Activated T-cell treated with anti-CD3 and anti-CD28 coated beads, Interleukin-2, amount 50 U/mL, for 24 hours (primary cell): Measurements from ENCODE around the gene CACNA1C.

Experiments
- DNase-seq: peaks from one replicate; pipeline ENCODE4 v3.0.0-alpha.2; 2020
- H3K27ac Mint-ChIP-seq: 2 replicates; pipeline ENCODE4 v1.8.0; 2020; ENCODE audit warnings: mild to moderate bottlenecking, mixed read lengths
- H3K27me3 Mint-ChIP-seq: 2 replicates; pipeline ENCODE4 v1.8.0; 2020; ENCODE audit warnings: mixed read lengths
- H3K36me3 Mint-ChIP-seq: 2 replicates; pipeline ENCODE4 v1.8.0; 2020; ENCODE audit warnings: low read depth, mixed read lengths
- H3K4me1 Mint-ChIP-seq: 2 replicates; pipeline ENCODE4 v1.8.0; 2020; ENCODE audit warnings: low read depth, mixed read lengths
- H3K4me3 Mint-ChIP-seq: 2 replicates; pipeline ENCODE4 v1.8.0; 2020; ENCODE audit warnings: mild to moderate bottlenecking, moderate library complexity, mixed read lengths
- H3K9me3 Mint-ChIP-seq: 2 replicates; pipeline ENCODE4 v1.8.0; 2020; ENCODE audit warnings: mixed read lengths

CACNA1C gene

GRCh38 chr12:2334689-2335088 is 281.9 kb downstream of the CACNA1C start:
- no peaks in the 10 kb centered on the region for H3K36me3 Mint-ChIP-seq
- peaks cover 8% of the 10 kb centered on the region for H3K27me3 Mint-ChIP-seq
- no peak for DNase-seq
- H3K4me1 Mint-ChIP-seq, result peaks cover 6% of the 10 kb centered on the region
- no peak overlapping the region for H3K4me3 Mint-ChIP-seq
- H3K9me3 Mint-ChIP-seq, result no peaks in the 10 kb centered on the region
- no peak overlapping the region for H3K27ac Mint-ChIP-seq

GRCh38 chr12:2335109-2335508 is 282.3 kb downstream of the CACNA1C start:
- no peaks in the 10 kb centered on the region for H3K9me3 Mint-ChIP-seq
- DNase-seq, result no peak
- no peak overlapping the region for H3K27ac Mint-ChIP-seq
- no peak overlapping the region for H3K4me3 Mint-ChIP-seq
- no peaks in the 10 kb centered on the region for H3K36me3 Mint-ChIP-seq
- H3K27me3 Mint-ChIP-seq, result peaks cover 7% of the 10 kb centered on the region
- peaks cover 6% of the 10 kb centered on the region for H3K4me1 Mint-ChIP-seq

GRCh38 chr12:2335513-2335912 is 282.7 kb downstream of the CACNA1C start:
- H3K9me3 Mint-ChIP-seq, result no peaks in the 10 kb centered on the region
- no peak overlapping the region for H3K27ac Mint-ChIP-seq
- H3K36me3 Mint-ChIP-seq, result no peaks in the 10 kb centered on the region
- no peak overlapping the region for H3K4me3 Mint-ChIP-seq
- no peak for DNase-seq
- H3K4me1 Mint-ChIP-seq, result peaks cover 6% of the 10 kb centered on the region
- peaks cover 7% of the 10 kb centered on the region for H3K27me3 Mint-ChIP-seq

- Mint-ChIP-seq H3K27me3 (peaks cover 8% of the 10 kb centered on the region), H3K4me3 (no peak overlapping the region), H3K4me1 (peaks cover 6% of the 10 kb centered on the region), H3K9me3 (no peaks in the 10 kb centered on the region), H3K27ac (no peak overlapping the region), H3K36me3 (no peaks in the 10 kb centered on the region)
- no peak for DNase-seq
Measured at GRCh38 chr12:2335916-2336315, 283.1 kb downstream of the CACNA1C start.

GRCh38 chr12:2336409-2336829 is 283.6 kb downstream of the CACNA1C start:
- Mint-ChIP-seq H3K36me3 (no peaks in the 10 kb centered on the region), H3K4me1 (peaks cover 6% of the 10 kb centered on the region), H3K27me3 (peaks cover 10% of the 10 kb centered on the region), H3K9me3 (no peaks in the 10 kb centered on the region), H3K4me3 (no peak overlapping the region), H3K27ac (no peak overlapping the region)
- no peak for DNase-seq

GRCh38 chr12:2337031-2338010 is 284.5 kb downstream of the CACNA1C start:
- DNase-seq, result no peak
- no peaks in the 10 kb centered on the region for H3K36me3 Mint-ChIP-seq
- peaks cover 14% of the 10 kb centered on the region for H3K27me3 Mint-ChIP-seq
- no peaks in the 10 kb centered on the region for H3K9me3 Mint-ChIP-seq
- peaks cover 6% of the 10 kb centered on the region for H3K4me1 Mint-ChIP-seq
- H3K4me3 Mint-ChIP-seq, result no peak overlapping the region
- no peak overlapping the region for H3K27ac Mint-ChIP-seq

- Mint-ChIP-seq H3K27me3 (peaks cover 17% of the 10 kb centered on the region), H3K4me3 (no peak overlapping the region), H3K36me3 (no peaks in the 10 kb centered on the region), H3K9me3 (no peaks in the 10 kb centered on the region), H3K4me1 (peaks cover 6% of the 10 kb centered on the region), H3K27ac (no peak overlapping the region)
- no peak for DNase-seq
Measured at GRCh38 chr12:2338381-2338780, 285.6 kb downstream of the CACNA1C start.

- Mint-ChIP-seq H3K4me3 (no peak overlapping the region), H3K36me3 (no peaks in the 10 kb centered on the region), H3K27ac (no peak overlapping the region), H3K9me3 (no peaks in the 10 kb centered on the region), H3K4me1 (peaks cover 6% of the 10 kb centered on the region), H3K27me3 (peaks cover 17% of the 10 kb centered on the region)
- DNase-seq, result no peak
Measured at GRCh38 chr12:2338991-2339431, 286.2 kb downstream of the CACNA1C start.

GRCh38 chr12:2341051-2341751 is 288.4 kb downstream of the CACNA1C start:
- Mint-ChIP-seq H3K27me3 (peaks cover 13% of the 10 kb centered on the region), H3K4me3 (no peak overlapping the region), H3K9me3 (no peaks in the 10 kb centered on the region), H3K27ac (no peak overlapping the region), H3K36me3 (no peaks in the 10 kb centered on the region), H3K4me1 (peaks cover 5% of the 10 kb centered on the region)
- no peak for DNase-seq

- no peaks in the 10 kb centered on the region for H3K36me3 Mint-ChIP-seq
- H3K4me1 Mint-ChIP-seq, result no peaks in the 10 kb centered on the region
- DNase-seq, result no peak
- H3K4me3 Mint-ChIP-seq, result no peak overlapping the region
- no peak overlapping the region for H3K27ac Mint-ChIP-seq
- H3K9me3 Mint-ChIP-seq, result no peaks in the 10 kb centered on the region
- peaks cover 15% of the 10 kb centered on the region for H3K27me3 Mint-ChIP-seq
Measured at GRCh38 chr12:2341871-2342270, 289.1 kb downstream of the CACNA1C start.

- no peak for DNase-seq
- no peaks in the 10 kb centered on the region for H3K36me3 Mint-ChIP-seq
- H3K9me3 Mint-ChIP-seq, result no peaks in the 10 kb centered on the region
- H3K27me3 Mint-ChIP-seq, result peaks cover 18% of the 10 kb centered on the region
- H3K27ac Mint-ChIP-seq, result no peak overlapping the region
- no peaks in the 10 kb centered on the region for H3K4me1 Mint-ChIP-seq
- no peak overlapping the region for H3K4me3 Mint-ChIP-seq
Measured at GRCh38 chr12:2343681-2344080, 290.9 kb downstream of the CACNA1C start.

GRCh38 chr12:2344476-2344875 is 291.7 kb downstream of the CACNA1C start:
- Mint-ChIP-seq H3K9me3 (no peaks in the 10 kb centered on the region), H3K36me3 (no peaks in the 10 kb centered on the region), H3K4me1 (no peaks in the 10 kb centered on the region), H3K27ac (no peak overlapping the region), H3K27me3 (peaks cover 18% of the 10 kb centered on the region), H3K4me3 (no peak overlapping the region)
- no peak for DNase-seq

- peaks cover 18% of the 10 kb centered on the region for H3K27me3 Mint-ChIP-seq
- DNase-seq, result no peak
- no peaks in the 10 kb centered on the region for H3K36me3 Mint-ChIP-seq
- no peak overlapping the region for H3K4me3 Mint-ChIP-seq
- no peaks in the 10 kb centered on the region for H3K9me3 Mint-ChIP-seq
- no peaks in the 10 kb centered on the region for H3K4me1 Mint-ChIP-seq
- H3K27ac Mint-ChIP-seq, result no peak overlapping the region
Measured at GRCh38 chr12:2344885-2345284, 292.1 kb downstream of the CACNA1C start.

- Mint-ChIP-seq H3K4me1 (no peaks in the 10 kb centered on the region), H3K9me3 (no peaks in the 10 kb centered on the region), H3K27me3 (peaks cover 18% of the 10 kb centered on the region), H3K36me3 (no peaks in the 10 kb centered on the region), H3K4me3 (no peak overlapping the region), H3K27ac (no peak overlapping the region)
- DNase-seq, result no peak
Measured at GRCh38 chr12:2345902-2346301, 293.1 kb downstream of the CACNA1C start.

GRCh38 chr12:2346416-2346815 is 293.6 kb downstream of the CACNA1C start:
- Mint-ChIP-seq H3K9me3 (no peaks in the 10 kb centered on the region), H3K4me1 (no peaks in the 10 kb centered on the region), H3K4me3 (no peak overlapping the region), H3K27ac (no peak overlapping the region), H3K27me3 (peaks cover 15% of the 10 kb centered on the region), H3K36me3 (no peaks in the 10 kb centered on the region)
- DNase-seq, result no peak
